ENCODE measurements around the gene DDIT3.
"Not testable (repeated sequence)": the region's sequence is repeated elsewhere in the genome, so short reads cannot be mapped to it uniquely, and the experiment has no call there.

Gene DDIT3

GRCh38 chr12:57524814-57525614, 4.7 kb upstream of the DDIT3 start:
- no peak for DNase-seq

GRCh38 chr12:57523706-57524614, 3.6 kb upstream of the DDIT3 start:
- DNase-seq: no peak

- DNase-seq: peak in 1 of 2 experiments; percentile 11
Observed at GRCh38 chr12:57522887-57523705, 2.8 kb upstream of the DDIT3 start.

GRCh38 chr12:57522011-57522886, 1.9 kb upstream of the DDIT3 start, which contains the start of gene MBD6:
MBD6 (plus strand) TSS chr12:57522824; CDS start chr12:57524304, 1,480 bp downstream.
- DNase-seq: peak; percentile 83 to 94

GRCh38 chr12:57521525-57522010, 1.3 kb upstream of the DDIT3 start:
- no peak for DNase-seq

GRCh38 chr12:57519796-57520052, 590 bp downstream of the DDIT3 start:
- DNase-seq: no peak

GRCh38 chr12:57518920-57519795, 1.2 kb downstream of the DDIT3 start:
- DNase-seq: peak in 1 of 2 experiments; percentile 6

GRCh38 chr12:57518176-57518919, 2.0 kb downstream of the DDIT3 start:
- DNase-seq: no peak

GRCh38 chr12:57517718-57518117, 2.6 kb downstream of the DDIT3 start:
- DNase-seq: not testable (repeated sequence)

- no peak for DNase-seq
Observed at GRCh38 chr12:57517187-57517586, 3.1 kb downstream of the DDIT3 start.

- DNase-seq: no peak
Observed at GRCh38 chr12:57516617-57517153, 3.6 kb downstream of the DDIT3 start.

- DNase-seq: no peak
Observed at GRCh38 chr12:57515934-57516541, 4.3 kb downstream of the DDIT3 start.

- no peak for DNase-seq
Observed at GRCh38 chr12:57515408-57515933, 4.8 kb downstream of the DDIT3 start.

- DNase-seq: no peak
Observed at GRCh38 chr12:57514720-57515407, 5.5 kb downstream of the DDIT3 start.

- not testable (repeated sequence) for DNase-seq
Observed at GRCh38 chr12:57514246-57514645, 6.1 kb downstream of the DDIT3 start.

GRCh38 chr12:57513677-57514076, 6.6 kb downstream of the DDIT3 start:
- not testable (repeated sequence) for DNase-seq

- DNase-seq: no peak
Observed at GRCh38 chr12:57513266-57513665, 7.0 kb downstream of the DDIT3 start.

- no peak for DNase-seq
Observed at GRCh38 chr12:57512665-57513064, 7.6 kb downstream of the DDIT3 start.
